ENCODE data around the gene ABCA2. TPM values are rescaled to one million over a fixed set of nuclear protein-coding genes. Genes with fewer than 3 reads are reported as not detected.
"Not testable (repeated sequence)": the region's sequence is repeated elsewhere in the genome, so short reads cannot be mapped to it uniquely, and the experiment has no call there.

The ABCA2 gene
- total RNA-seq, 2 experiments from 2014 or later: 11.8 to 16.2 TPM

DNA sequence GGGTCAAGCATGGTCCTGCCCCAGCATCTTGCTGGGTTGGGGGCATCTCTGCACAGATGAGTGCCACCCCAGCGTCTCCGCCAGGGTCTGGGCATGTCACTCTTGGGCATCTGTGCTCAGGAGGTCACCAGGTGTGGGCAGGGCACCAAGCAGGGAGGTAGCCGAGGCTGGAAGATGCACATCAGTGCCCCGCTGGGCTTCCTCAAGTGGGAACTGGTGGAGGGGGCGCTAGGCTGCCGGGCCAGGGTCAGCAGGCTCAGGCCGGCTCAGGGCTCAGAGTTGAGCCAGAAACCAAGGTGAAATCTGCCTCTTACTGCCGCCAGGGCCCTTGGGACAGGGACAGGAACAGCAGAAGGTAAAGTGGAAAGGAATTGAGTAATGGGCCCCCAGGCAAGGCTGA, 7.9 kb upstream of the ABCA2 start:
- Mint-ChIP-seq H3K27me3 (no peaks in the 10 kb centered on the region), H3K4me1 (ENCODE audit: low read depth) (peaks cover 26% of the 10 kb centered on the region), H3K9me3 (no peaks in the 10 kb centered on the region), H3K27ac (no peak overlapping the region), H3K4me3 (no peak overlapping the region), H3K36me3 (ENCODE audit: low read depth) (no peaks in the 10 kb centered on the region)
- no peak for DNase-seq
- ChIA-PET CTCF (interaction anchor here (0.6 to 3.6 kb wide), 38 partner anchors 8 to 258 kb away, joined by 3 to 82 read pairs (median 10); partner anchors contain the start of genes AJM1, C8G, CLIC3 and FBXW5), POLR2A (interaction anchor here (1.1 to 2.1 kb wide), 4 partner anchors 9 to 88 kb away, joined by 3 to 9 read pairs (median 6); partner anchors contain the start of gene SAPCD2)
- no peak for ATAC-seq
- intact Hi-C loops (cut with micrococcal nuclease): loop anchor here (5.0 kb wide), 1 partner anchor 249 kb away; no protein-coding TSS in a partner anchor
- TF ChIP-seq, protein P1, sequence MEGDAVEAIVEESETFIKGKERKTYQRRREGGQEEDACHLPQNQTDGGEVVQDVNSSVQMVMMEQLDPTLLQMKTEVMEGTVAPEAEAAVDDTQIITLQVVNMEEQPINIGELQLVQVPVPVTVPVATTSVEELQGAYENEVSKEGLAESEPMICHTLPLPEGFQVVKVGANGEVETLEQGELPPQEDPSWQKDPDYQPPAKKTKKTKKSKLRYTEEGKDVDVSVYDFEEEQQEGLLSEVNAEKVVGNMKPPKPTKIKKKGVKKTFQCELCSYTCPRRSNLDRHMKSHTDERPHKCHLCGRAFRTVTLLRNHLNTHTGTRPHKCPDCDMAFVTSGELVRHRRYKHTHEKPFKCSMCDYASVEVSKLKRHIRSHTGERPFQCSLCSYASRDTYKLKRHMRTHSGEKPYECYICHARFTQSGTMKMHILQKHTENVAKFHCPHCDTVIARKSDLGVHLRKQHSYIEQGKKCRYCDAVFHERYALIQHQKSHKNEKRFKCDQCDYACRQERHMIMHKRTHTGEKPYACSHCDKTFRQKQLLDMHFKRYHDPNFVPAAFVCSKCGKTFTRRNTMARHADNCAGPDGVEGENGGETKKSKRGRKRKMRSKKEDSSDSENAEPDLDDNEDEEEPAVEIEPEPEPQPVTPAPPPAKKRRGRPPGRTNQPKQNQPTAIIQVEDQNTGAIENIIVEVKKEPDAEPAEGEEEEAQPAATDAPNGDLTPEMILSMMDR (IDR thresholded peaks at IDR 0.05): no peak

DNA sequence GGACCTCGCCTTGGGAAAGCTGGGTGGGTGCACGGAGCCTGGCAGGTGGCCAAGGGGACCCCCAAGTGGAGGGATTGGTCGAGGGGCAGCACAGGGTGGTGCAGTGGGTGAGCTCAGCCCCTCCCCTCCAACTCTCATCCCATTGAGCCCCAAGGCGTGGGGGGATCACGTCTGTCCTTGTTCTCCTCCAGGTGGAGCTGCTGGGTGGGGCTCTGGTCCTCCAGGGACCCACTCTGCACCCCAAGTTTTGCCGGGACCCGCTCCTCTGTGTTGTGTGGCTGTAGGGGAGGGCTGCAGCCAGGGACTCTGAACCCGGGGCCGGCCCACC, 7.4 kb upstream of the ABCA2 start:
- H3K9me3 Mint-ChIP-seq: no peaks in the 10 kb centered on the region
- CTCF ChIA-PET: interaction anchor here (0.6 to 3.6 kb wide), 47 partner anchors 9 to 267 kb away, joined by 3 to 82 read pairs (median 7); partner anchors contain the start of genes AJM1, C8G, CLIC3 and FBXW5
- no peak for ATAC-seq
- intact Hi-C loops (cut with micrococcal nuclease): loop anchor here (5.0 kb wide), 1 partner anchor 248 kb away; no protein-coding TSS in a partner anchor
- DNase-seq: no peak
- H3K27ac Mint-ChIP-seq: no peak overlapping the region
- H3K4me3 Mint-ChIP-seq: no peak overlapping the region
- TF ChIP-seq, protein P1 (IDR thresholded peaks at IDR 0.05): peak; percentile 20
- H3K27me3 Mint-ChIP-seq: no peaks in the 10 kb centered on the region
- peaks cover 30% of the 10 kb centered on the region for H3K4me1 Mint-ChIP-seq (ENCODE audit: low read depth)
- POLR2A ChIA-PET: interaction anchor here (0.7 to 2.1 kb wide), 8 partner anchors 9 to 245 kb away, joined by 3 to 9 read pairs (median 4); partner anchors contain the start of genes PAXX and SAPCD2
- H3K36me3 Mint-ChIP-seq (ENCODE audit: low read depth): no peaks in the 10 kb centered on the region

DNA sequence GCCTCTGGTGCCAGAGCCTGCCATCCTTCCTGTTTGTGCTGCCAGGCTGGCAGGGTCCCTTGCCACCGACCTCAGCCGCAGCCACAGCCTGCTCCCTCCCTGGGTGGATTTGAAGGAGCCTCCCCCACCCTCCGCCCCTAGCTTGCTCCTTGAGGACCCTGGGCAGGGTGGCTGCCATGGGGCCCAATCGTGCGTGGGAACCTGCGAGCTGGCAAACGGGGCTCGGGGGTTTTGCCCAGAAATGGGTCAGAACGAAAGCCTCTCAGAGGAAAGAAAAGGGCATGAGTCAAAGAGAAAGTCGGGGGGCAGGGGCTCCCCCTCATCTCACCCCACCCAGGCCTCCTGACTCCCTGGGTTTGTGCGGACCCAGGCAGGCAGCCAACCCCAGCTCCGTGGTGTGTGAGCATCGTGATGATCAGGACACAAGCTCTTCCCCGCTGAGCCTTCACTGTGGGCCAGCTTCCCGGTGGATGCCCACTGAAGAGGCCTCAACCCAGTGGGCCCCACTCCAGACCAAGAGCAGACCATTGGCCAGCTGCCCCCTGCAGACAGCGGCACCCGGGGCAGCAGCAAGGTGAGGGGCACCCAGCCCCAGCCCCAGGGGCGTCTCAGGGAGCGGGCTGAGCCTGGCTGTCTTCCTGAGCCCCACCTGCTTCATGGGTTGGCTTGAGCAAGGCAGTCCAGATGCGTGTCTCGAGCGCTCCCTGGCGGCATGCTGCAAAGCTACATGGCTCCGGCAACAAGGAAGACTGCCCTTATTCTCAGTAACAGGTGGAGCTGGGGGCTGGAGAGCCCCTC, 6.9 kb upstream of the ABCA2 start:
- CTCF ChIA-PET: interaction anchor here (0.6 to 3.6 kb wide), 54 partner anchors 9 to 274 kb away, joined by 3 to 82 read pairs (median 6); partner anchors contain the start of genes AJM1, C8G, CLIC3 and FBXW5
- POLR2A ChIA-PET: interaction anchor here (0.6 to 2.1 kb wide), 12 partner anchors 8 to 307 kb away, joined by 3 to 9 read pairs (median 3); partner anchors contain the start of genes PAXX and SAPCD2
- Mint-ChIP-seq H3K27ac (peak overlapping the region; percentile 85), H3K9me3 (no peaks in the 10 kb centered on the region), H3K27me3 (no peaks in the 10 kb centered on the region), H3K4me1 (ENCODE audit: low read depth) (peaks cover 35% of the 10 kb centered on the region), H3K36me3 (ENCODE audit: low read depth) (no peaks in the 10 kb centered on the region), H3K4me3 (peak overlapping the region; percentile 47)
- peak; percentile 91 for DNase-seq
- intact Hi-C loops (cut with micrococcal nuclease): loop anchor here (5.0 kb wide), 1 partner anchor 248 kb away; no protein-coding TSS in a partner anchor
- TF ChIP-seq, protein P1 (IDR thresholded peaks at IDR 0.05): peak; percentile 86
- ATAC-seq: peak; percentile 89

DNA sequence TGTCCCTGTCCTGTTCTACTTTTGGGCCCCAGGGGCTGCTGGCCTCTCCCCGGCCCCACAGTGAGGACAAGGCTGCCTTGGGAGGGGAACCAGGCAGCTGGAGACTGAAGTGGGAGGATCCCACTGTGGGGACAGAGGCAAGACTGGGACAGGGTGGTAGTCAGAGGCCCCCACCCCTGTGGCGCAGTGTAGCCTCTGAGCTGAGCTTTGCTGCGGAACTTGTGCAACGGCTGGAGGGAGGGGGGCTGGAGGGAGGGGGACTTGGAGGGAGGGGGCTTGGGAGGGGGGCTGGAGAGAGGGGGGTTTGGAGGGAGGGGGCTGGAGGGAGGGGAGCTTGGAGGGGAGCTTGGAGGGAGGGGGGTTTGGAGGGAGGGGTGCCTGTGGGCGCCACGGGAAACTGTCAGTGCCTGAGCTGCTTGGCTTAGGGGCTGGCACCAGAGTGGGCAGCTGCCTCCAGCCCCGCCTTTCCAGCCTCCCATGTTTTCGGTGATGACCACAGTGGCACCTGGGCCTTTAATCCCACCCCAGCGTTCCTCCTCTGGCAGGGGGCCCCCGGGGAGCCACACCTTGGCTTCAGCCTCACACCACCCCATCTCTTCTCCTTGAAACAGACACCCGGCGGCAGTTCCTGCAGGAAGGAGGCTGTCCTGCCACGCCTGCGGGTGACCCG, 6.1 kb upstream of the ABCA2 start:
- ATAC-seq (no peak), DNase-seq (no peak)
- POLR2A ChIA-PET: interaction anchor here (0.6 to 2.1 kb wide), 9 partner anchors 8 to 306 kb away, joined by 3 to 9 read pairs (median 3); partner anchors contain the start of gene TRAF2
- no peaks in the 10 kb centered on the region for H3K27me3 Mint-ChIP-seq
- H3K27ac Mint-ChIP-seq: peak overlapping the region; percentile 85
- TF ChIP-seq, protein P1 (IDR thresholded peaks at IDR 0.05): no peak
- CTCF ChIA-PET: interaction anchor here (0.7 to 3.6 kb wide), 44 partner anchors 9 to 273 kb away, joined by 3 to 82 read pairs (median 7); partner anchors contain the start of genes AJM1, C8G, CLIC3 and FBXW5
- intact Hi-C loops (cut with micrococcal nuclease): no loop called here
- H3K36me3 Mint-ChIP-seq (ENCODE audit: low read depth): no peaks in the 10 kb centered on the region
- peak overlapping the region; percentile 47 for H3K4me3 Mint-ChIP-seq
- peaks cover 42% of the 10 kb centered on the region for H3K4me1 Mint-ChIP-seq (ENCODE audit: low read depth)
- H3K9me3 Mint-ChIP-seq: no peaks in the 10 kb centered on the region

DNA sequence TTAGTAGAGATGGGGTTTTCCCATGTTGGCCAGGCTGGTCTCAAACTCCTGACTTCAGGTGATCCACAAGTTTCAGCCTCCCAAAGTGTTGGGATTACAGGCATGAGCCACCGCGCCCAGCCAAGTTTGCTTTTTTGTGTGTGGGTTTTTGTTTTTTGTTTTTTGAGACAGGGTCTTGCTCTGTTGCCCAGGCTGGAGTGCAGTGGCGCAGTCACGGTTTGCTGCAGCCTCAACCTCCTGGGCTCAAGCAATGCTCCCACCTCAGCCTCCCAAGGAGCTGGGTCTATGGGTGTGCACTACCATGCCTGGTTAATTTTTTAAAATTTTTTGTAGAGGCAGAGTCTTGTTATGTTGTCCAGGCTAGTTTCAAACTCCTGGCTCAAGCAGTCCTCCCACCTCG, 5.4 kb upstream of the ABCA2 start:
- POLR2A ChIA-PET: not testable (repeated sequence)

More for the DNA sequence above, 5.4 kb upstream of the ABCA2 start:
- H3K9me3 Mint-ChIP-seq; DNase-seq; intact Hi-C loops (cut with micrococcal nuclease); H3K27ac Mint-ChIP-seq; ATAC-seq; H3K27me3 Mint-ChIP-seq; H3K4me3 Mint-ChIP-seq; H3K36me3 Mint-ChIP-seq (ENCODE audit: low read depth): not testable (repeated sequence)
- CTCF ChIA-PET: interaction anchor here (1.2 to 3.6 kb wide), 8 partner anchors 11 to 228 kb away, joined by 3 to 82 read pairs (median 20); partner anchors contain the start of genes C8G, FBXW5 and NPDC1
- H3K4me1 Mint-ChIP-seq (ENCODE audit: low read depth): peaks cover 47% of the 10 kb centered on the region
